Naive thymus-derived CD8-positive, alpha-beta T cell (primary cell): ENCODE measurements around the gene DHX32. TPM values are rescaled to one million over a fixed set of nuclear protein-coding genes. Genes with fewer than 3 reads are reported as not detected.

Experiments used
- ATAC-seq, 2 donors: fragments of 150-1000 bp; cut with Tn5 transposase in 1 of 2; sonication (Bioruptor Pico), chemical (Tn5 transposase) in 1 of 2; 1 replicate in 1 of 2; 2 replicates in 1 of 2; pipeline ENCODE4 v1.10.0; 2021; ENCODE audit warnings: mild to moderate bottlenecking in 2 of 2, moderate library complexity in 2 of 2
- POLR2A ChIA-PET: fragments of 350-600 bp; sonication (Branson Sonifier 250); formaldehyde crosslinking; loops from one replicate; lab custom pipeline; 2021; ENCODE audit warnings: antibody characterized with exemption; lab: Charles Lee
- DNase-seq, 10 donors: peaks; one replicate each; pipeline versions ENCODE4 v3.0.0 to v3.0.0-alpha.2; 2020 to 2022
- H3K27ac Mint-ChIP-seq, 10 donors: one replicate each; pipeline ENCODE4 v1.8.0; 2020 to 2022; ENCODE audit warnings: mild to moderate bottlenecking in 10 of 10, mixed read lengths in 10 of 10, moderate library complexity in 4 of 10, inconsistent platforms in 1 of 10
- H3K27me3 Mint-ChIP-seq, 5 donors: one replicate each; pipeline ENCODE4 v1.8.0; 2021 to 2022; ENCODE audit warnings: mixed read lengths in 5 of 5
- H3K36me3 Mint-ChIP-seq, 3 donors: one replicate each; pipeline ENCODE4 v1.8.0; 2020 to 2022; ENCODE audit warnings: mixed read lengths in 3 of 3, mild to moderate bottlenecking in 2 of 3, inconsistent platforms in 1 of 3
- H3K4me1 Mint-ChIP-seq, 4 donors: one replicate each; pipeline ENCODE4 v1.8.0; 2021 to 2022; ENCODE audit warnings: mixed read lengths in 4 of 4
- H3K4me3 Mint-ChIP-seq, 10 donors: one replicate each; pipeline ENCODE4 v1.8.0; 2020 to 2022; ENCODE audit warnings: mild to moderate bottlenecking in 10 of 10, mixed read lengths in 10 of 10, moderate library complexity in 6 of 10, inconsistent platforms in 1 of 10
- H3K9me3 Mint-ChIP-seq, 9 donors: one replicate each; pipeline ENCODE4 v1.8.0; 2020 to 2022; ENCODE audit warnings: mixed read lengths in 9 of 9, mild to moderate bottlenecking in 3 of 9, inconsistent platforms in 1 of 9, moderate library complexity in 1 of 9
- polyA plus RNA-seq, 3 donors: library from polyadenylated mRNA; unstranded; fragments of 300-500 nt; fragmentation: Illumina TruSeq; gene quantifications; one replicate each; pipeline ENCODE4 v1.2.3, GENCODE V29; 2021
- total RNA-seq, 8 experiments: library from RNA in 2 of 8; stranded (reverse) in 2 of 8; gene quantifications; one replicate each; pipeline ENCODE4 v1.2.3 and lab custom pipeline; 2021 to 2026

The DHX32 gene
- total and polyA plus RNA-seq, 5 experiments from 2014 or later = 11.5 to 19.1 (median 17.3) TPM

DNA sequence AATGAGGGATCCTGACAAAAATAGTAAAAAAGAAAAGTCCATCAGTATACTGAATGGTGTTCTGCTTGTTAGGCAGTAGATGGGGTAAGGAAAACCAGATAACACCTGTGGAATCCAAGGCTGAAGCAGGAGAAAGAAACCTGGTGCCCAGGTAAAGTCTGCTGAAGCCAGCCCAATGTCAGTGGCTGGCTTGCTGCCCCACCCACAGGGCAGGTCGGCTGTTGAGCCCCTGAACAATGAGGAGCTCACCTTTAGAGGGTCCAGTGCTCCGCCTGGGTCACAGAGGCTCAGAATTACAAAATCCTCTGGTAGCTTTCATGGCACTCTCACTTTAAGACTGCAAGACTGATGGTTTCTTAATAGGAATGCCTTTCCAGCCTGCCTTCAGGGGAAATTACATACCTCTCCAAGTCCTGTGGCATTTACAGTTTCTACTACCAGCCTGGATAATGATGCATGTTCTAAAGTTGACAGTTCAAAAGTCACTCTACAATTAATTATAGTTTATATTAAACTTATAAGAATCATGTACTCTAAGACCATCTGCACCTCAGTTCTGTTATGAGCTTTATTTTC is 23.8 kb downstream of the DHX32 start:
- no peak overlapping the region for H3K27ac Mint-ChIP-seq
- no peak overlapping the region for H3K4me3 Mint-ChIP-seq
- ATAC-seq (no peak), DNase-seq (no peak)
- POLR2A ChIA-PET = no interaction called here
- peaks cover 0 to 2% (median 0%) of the 10 kb centered on the region in 4 donors for H3K4me1 Mint-ChIP-seq
- H3K9me3 Mint-ChIP-seq = no peaks in the 10 kb centered on the region
- no peaks in the 10 kb centered on the region for H3K27me3 Mint-ChIP-seq
- H3K36me3 Mint-ChIP-seq = peaks cover 0 to 41% (median 0%) of the 10 kb centered on the region in 3 donors

DNA sequence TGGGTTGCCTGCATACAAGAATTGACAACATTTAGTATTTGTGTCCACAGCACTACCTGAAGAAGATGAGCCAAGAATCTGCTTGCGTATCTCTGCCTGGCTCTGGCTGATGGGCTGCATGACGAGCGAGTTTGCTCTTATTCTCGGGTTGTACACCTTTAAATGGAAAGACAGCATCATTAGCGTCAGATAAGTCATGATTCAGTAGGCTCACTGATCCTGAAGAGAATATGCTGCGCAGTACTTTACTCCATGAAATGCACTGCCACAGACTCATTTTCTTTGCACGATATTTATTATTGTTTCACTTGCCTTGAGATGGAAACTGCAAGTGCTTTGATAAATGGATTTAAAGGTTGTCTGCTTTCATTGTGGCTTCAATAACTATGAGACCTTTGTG is 28.6 kb downstream of the DHX32 start:
- peaks cover 0 to 4% (median 1%) of the 10 kb centered on the region in 4 donors for H3K4me1 Mint-ChIP-seq
- ATAC-seq = no peak
- POLR2A ChIA-PET = no interaction called here

DNA sequence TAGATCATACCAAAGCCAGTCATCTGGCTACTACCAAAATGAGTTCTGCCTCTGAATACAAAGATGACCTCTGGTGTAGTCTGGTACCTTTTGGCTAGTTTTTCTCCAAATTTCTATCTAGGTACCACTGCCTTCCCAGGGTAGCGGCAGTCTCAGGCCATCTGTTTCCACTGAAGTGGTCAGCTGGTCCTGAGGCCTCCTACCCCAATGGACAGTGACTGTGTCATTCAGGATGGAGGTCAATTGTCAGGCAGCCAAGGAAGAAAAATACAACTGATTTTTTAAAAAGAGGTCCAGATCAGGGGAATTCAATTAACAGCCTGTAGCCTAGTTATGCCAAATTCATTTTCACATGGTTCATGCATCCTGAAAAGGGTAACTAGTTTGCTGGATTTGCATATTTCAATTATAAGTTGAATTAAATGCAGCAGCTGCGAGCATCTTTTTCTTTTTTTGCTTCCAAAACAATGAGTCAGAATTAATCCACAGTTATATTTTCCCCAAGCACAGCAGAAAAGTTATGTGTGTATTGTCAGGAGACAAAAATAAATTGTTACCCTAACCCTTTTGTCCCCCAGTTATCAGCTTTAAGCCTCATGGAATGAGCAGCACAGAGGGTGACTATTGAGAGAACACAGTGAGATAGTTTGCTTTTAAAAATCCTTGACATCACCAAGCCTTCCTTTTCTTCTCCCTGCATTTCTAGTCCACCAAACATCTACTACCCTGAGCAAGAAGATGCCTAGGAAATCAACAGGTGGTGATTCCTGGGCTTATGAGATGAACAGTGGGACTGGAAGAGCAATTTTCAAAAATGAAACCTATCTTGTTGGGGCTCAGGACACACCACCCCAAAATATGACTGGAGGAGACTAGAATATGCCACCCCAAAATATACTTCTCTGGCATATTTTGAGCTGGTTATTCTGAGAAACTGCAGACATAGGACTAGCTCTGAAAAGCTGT is 30.0 kb downstream of the DHX32 start:
- Mint-ChIP-seq H3K4me1 (peaks cover 0 to 4% (median 1%) of the 10 kb centered on the region in 4 donors), H3K27me3 (no peaks in the 10 kb centered on the region), H3K9me3 (no peaks in the 10 kb centered on the region), H3K4me3 (no peak overlapping the region), H3K36me3 (peaks cover 8 to 51% (median 13%) of the 10 kb centered on the region in 3 donors), H3K27ac (peak overlapping the region in 1 of 10 donors; percentile 43)
- DNase-seq = no peak
- ATAC-seq = no peak
- POLR2A ChIA-PET = interaction anchor here (0.7 kb wide), 1 partner anchor 8 kb away, joined by 5 read pairs; no protein-coding TSS in a partner anchor

More for the DNA sequence above, 28.6 kb downstream of the DHX32 start:
- Mint-ChIP-seq H3K27ac (no peak overlapping the region), H3K9me3 (no peaks in the 10 kb centered on the region), H3K36me3 (peaks cover 8 to 46% (median 13%) of the 10 kb centered on the region in 3 donors), H3K4me3 (no peak overlapping the region), H3K27me3 (no peaks in the 10 kb centered on the region)
- DNase-seq = no peak

DNA sequence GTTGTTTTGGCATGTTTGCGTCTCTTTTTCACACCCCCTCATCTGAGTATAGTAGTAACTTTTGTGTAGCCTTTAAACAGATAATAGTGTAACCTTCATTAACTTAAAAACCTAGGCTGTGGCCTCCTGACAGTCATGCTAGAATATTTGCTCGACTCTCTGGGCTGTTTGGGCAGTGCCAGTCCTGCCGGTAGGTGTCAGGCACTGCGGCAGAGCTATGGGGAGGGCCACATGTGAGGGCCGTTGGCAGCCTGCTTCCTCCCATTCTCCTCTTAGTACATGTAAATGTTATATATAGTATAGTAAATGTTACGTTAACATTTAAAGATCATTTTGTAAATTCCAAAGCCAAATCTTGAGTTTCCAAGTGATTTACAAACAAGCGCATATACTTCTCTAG is 31.6 kb downstream of the DHX32 start:
- peaks cover 0 to 4% (median 1%) of the 10 kb centered on the region in 4 donors for H3K4me1 Mint-ChIP-seq
- ATAC-seq = no peak
- no peak for DNase-seq
- no peak overlapping the region for H3K4me3 Mint-ChIP-seq
- H3K36me3 Mint-ChIP-seq = peaks cover 8 to 46% (median 13%) of the 10 kb centered on the region in 3 donors
- no peaks in the 10 kb centered on the region for H3K27me3 Mint-ChIP-seq
- no peaks in the 10 kb centered on the region for H3K9me3 Mint-ChIP-seq
- POLR2A ChIA-PET = no interaction called here
- no peak overlapping the region for H3K27ac Mint-ChIP-seq

DNA sequence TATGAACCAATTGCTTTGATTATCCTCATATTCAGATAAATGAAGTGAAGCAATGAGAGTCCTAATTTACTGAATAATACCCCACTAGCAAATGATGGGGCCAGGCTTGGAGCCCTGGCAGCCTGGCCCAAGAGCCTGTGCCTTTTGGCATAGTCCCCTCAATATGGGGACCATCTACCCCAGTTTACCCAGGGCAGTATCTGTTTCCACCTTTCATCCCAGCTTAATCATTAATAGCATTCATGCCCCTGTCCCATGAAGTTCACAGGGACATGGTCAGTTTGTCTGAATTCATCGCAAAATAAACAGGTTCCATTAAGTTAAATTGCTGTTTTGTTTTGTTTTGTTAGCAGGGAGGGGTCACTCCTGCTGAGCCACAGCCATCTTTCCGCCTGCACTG is 32.2 kb downstream of the DHX32 start:
- Mint-ChIP-seq H3K36me3 (peaks cover 8 to 46% (median 13%) of the 10 kb centered on the region in 3 donors), H3K27ac (no peak overlapping the region), H3K4me1 (peaks cover 0 to 4% (median 1%) of the 10 kb centered on the region in 4 donors), H3K27me3 (no peaks in the 10 kb centered on the region), H3K4me3 (no peak overlapping the region), H3K9me3 (no peaks in the 10 kb centered on the region)
- DNase-seq (no peak), ATAC-seq (no peak)
- POLR2A ChIA-PET = no interaction called here

DNA sequence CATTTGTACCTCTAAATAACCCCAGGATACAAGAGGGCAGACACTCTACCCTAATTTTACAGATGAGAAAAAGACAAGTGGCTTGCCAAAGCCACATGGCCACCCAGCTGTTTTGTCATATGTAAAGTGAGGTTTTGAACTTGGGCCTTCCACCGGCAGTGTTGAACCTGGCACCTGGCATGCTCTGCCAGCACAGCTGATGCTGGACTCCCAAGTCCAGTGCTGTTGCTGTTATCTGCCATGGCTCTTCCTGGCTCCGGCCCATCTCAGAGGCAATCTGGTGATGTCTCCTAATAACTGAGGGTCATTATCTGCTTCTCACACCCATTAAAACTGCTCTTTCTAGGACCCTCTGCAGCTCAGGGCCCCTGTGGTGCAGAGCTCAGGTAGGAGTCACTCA is 32.7 kb downstream of the DHX32 start:
- DNase-seq (no peak), ATAC-seq (no peak)
- POLR2A ChIA-PET = no interaction called here
- H3K27ac Mint-ChIP-seq = peak overlapping the region in 1 of 10 donors; percentile 69
- no peaks in the 10 kb centered on the region for H3K9me3 Mint-ChIP-seq
- no peaks in the 10 kb centered on the region for H3K27me3 Mint-ChIP-seq
- H3K4me1 Mint-ChIP-seq = peaks cover 0 to 4% (median 1%) of the 10 kb centered on the region in 4 donors
- peaks cover 8 to 45% (median 13%) of the 10 kb centered on the region in 3 donors for H3K36me3 Mint-ChIP-seq
- no peak overlapping the region for H3K4me3 Mint-ChIP-seq

DNA sequence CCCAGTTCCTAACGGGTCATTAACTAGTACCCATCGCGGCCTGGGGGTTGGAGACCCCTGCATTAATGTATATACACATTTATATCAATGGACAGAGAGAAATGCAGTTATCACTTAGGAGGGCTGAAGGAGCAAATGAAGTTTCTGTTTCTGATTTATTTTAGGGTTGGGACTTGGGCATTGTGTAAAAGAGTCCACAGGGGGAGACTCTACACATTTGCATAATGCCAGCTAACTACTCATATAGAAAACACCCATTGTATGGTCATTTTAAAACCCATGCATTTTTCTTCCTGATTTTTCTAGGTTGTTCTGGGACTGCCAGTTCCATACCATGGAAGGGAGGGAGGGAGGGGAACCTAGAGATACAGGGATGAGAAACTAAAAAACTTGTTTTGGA is 34.2 kb downstream of the DHX32 start:
- H3K4me1 Mint-ChIP-seq = peaks cover 0 to 4% (median 0%) of the 10 kb centered on the region in 4 donors
- peaks cover 8 to 39% (median 13%) of the 10 kb centered on the region in 3 donors for H3K36me3 Mint-ChIP-seq
- ATAC-seq = no peak
- POLR2A ChIA-PET = no interaction called here
- H3K9me3 Mint-ChIP-seq = no peaks in the 10 kb centered on the region
- H3K4me3 Mint-ChIP-seq = no peak overlapping the region
- peak overlapping the region in 3 of 10 donors; percentile 1 to 60 (median 41) for H3K27ac Mint-ChIP-seq
- no peak for DNase-seq
- H3K27me3 Mint-ChIP-seq = no peaks in the 10 kb centered on the region

DNA sequence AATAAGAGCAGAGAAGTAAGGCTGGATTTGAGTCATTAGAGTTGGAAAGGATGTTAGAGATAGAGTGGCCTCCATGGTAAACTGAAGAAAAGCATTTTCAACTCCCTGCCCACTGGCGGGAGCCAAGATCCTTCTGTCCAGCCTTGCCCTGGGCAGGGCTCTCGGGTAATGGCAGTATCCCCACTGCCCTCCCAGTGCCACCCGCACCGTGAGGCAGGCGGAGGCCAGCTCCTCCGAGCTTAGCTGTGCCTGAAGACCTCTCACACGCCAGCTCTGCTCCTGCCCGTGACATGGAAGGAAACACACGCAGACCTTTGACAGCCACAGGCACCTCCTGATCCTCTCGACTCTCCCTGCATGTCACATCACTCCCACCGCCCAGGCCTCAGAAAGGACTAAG is 35.5 kb downstream of the DHX32 start:
- ATAC-seq (no peak), DNase-seq (no peak)
- Mint-ChIP-seq H3K4me3 (no peak overlapping the region), H3K4me1 (peaks cover 0 to 1% (median 0%) of the 10 kb centered on the region in 4 donors), H3K27me3 (no peaks in the 10 kb centered on the region), H3K36me3 (peaks cover 3 to 37% (median 4%) of the 10 kb centered on the region in 3 donors), H3K27ac (peak overlapping the region in 2 of 10 donors; percentile 28 to 72), H3K9me3 (no peaks in the 10 kb centered on the region)
- POLR2A ChIA-PET = no interaction called here

DNA sequence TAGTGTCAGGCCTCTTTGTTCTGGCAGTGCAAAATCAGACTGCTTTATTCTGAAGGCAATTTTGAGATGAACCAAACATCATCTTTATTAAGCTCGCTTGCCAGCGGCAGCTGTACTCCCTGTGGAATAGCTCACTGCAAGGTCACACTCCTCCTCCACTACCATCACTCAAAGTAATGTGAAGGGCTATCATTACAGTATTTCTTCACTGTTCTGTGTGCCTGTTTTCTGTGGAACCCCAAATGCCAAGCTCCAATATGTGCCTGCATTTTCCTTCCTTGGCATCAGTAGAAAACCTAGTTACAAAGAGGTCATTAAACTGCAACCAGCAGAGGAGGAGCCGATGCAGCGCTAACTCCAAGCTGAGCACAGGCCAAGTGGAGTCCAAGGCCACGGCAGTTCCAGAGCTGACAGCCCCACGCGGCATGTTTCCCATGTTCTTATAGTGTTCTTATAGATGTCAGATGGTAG is 36.3 kb downstream of the DHX32 start:
- no peaks in the 10 kb centered on the region for H3K27me3 Mint-ChIP-seq
- H3K4me1 Mint-ChIP-seq = no peaks in the 10 kb centered on the region
- H3K27ac Mint-ChIP-seq = peak overlapping the region in 1 of 10 donors; percentile 28
- no peaks in the 10 kb centered on the region for H3K9me3 Mint-ChIP-seq
- POLR2A ChIA-PET = no interaction called here
- ATAC-seq (no peak), DNase-seq (no peak)
- H3K4me3 Mint-ChIP-seq = no peak overlapping the region
- peaks cover 0 to 43% (median 0%) of the 10 kb centered on the region in 3 donors for H3K36me3 Mint-ChIP-seq

DNA sequence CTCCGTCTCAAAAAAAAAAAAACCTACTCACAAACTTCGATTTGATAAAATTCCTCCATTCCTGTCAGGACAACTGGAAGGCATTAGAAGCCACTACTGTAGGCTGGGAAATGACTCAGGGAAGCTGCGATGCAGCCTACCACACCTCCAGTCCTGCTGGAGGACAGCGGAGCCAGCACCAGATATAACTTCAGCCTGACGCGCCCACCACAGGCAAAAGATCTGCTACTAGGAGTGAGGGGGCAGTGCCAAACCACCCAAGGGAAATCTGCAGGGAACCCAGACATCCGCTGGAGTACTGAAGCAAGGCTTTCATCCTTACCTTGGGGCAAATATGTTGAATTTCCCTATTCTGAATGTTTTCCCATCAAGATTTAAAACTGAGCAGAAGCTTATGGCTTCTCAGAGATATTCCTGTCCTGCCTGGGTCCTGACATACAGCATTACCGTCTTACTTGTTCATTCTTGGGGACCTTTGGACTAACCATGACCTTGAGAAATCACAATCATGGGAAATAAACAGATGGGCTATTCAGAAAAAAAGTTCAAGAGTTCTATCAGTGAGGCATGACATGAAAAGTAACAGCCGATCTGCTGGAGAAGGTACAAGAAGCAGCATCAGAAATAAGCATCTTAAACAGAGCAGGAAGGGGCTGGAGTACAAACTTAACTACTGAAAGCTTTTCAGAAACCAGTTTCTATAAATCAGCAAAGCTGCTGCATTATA is 37.3 kb downstream of the DHX32 start:
- Mint-ChIP-seq H3K4me3 (no peak overlapping the region), H3K36me3 (peaks cover 0 to 51% (median 0%) of the 10 kb centered on the region in 3 donors), H3K4me1 (peaks cover 0 to 2% (median 0%) of the 10 kb centered on the region in 4 donors), H3K9me3 (no peaks in the 10 kb centered on the region), H3K27me3 (no peaks in the 10 kb centered on the region), H3K27ac (peak overlapping the region in 4 of 10 donors; percentile 5 to 73 (median 30))
- POLR2A ChIA-PET = no interaction called here
- no peak for DNase-seq
- no peak for ATAC-seq

DNA sequence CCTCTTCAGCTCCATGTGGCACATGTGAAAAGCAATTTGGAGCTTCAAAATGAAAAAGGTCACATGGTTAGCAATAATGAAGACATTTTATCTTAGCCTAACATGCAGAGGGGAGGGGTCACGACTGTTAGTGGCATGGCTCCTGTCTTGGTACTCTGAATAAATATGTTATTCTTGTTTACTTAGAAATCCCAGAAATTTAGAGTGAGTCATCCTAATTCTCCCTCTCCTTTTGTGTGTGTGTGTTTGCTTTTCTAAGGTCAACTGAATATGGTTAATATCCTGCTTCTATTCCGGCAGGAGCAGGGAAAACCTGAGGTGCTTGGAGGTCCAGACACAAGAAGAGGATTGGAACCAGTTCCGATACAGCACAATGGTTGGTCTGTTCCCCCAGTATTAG is 40.1 kb downstream of the DHX32 start:
- Mint-ChIP-seq H3K9me3 (no peaks in the 10 kb centered on the region), H3K27me3 (no peaks in the 10 kb centered on the region), H3K36me3 (peaks cover 0 to 65% (median 1%) of the 10 kb centered on the region in 3 donors), H3K4me3 (no peak overlapping the region), H3K27ac (peak overlapping the region in 2 of 10 donors; percentile 50 to 72), H3K4me1 (peaks cover 0 to 2% (median 0%) of the 10 kb centered on the region in 4 donors)
- DNase-seq (no peak), ATAC-seq (no peak)
- POLR2A ChIA-PET = no interaction called here

DNA sequence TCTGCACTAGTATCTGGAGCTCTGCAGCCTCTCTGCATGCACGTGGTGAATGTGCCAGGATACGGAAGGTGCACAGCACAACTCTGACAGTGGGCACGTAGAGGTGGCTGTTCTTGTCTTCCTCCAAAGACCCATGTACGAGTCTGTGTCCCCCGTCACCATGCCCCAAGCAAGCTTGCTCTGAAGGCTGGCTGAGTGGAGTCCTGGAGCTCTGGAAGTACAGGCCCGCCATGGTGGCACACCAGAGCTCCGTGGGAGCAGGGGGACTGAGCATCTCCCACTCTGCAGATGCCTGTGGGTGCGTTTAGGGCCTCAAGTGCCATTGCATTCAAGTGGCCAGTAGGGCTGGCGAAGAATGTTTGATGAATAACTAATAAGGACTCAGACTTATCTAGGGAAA is 40.7 kb downstream of the DHX32 start:
- ATAC-seq (no peak), DNase-seq (no peak)
- peaks cover 0 to 71% (median 4%) of the 10 kb centered on the region in 3 donors for H3K36me3 Mint-ChIP-seq
- H3K9me3 Mint-ChIP-seq = no peaks in the 10 kb centered on the region
- H3K27ac Mint-ChIP-seq = peak overlapping the region in 3 of 10 donors; percentile 27 to 72 (median 68)
- POLR2A ChIA-PET = no interaction called here
- H3K4me3 Mint-ChIP-seq = no peak overlapping the region
- H3K27me3 Mint-ChIP-seq = no peaks in the 10 kb centered on the region
- peaks cover 0 to 2% (median 0%) of the 10 kb centered on the region in 4 donors for H3K4me1 Mint-ChIP-seq
